Neural cell (in vitro differentiated cells): ENCODE results near the gene ERBB4. TPM values are rescaled to one million over a fixed set of nuclear protein-coding genes. Genes with fewer than 3 reads are reported as not detected.

Source experiments
- H2AFZ ChIP-seq: fragments of 200-600, 300-800 bp; sonication (generic), shearing (Covaris generic); 2 replicates; pipeline ENCODE4 v1.6.0; 2014; ENCODE audit warnings: low read depth, mild to moderate bottlenecking, antibody characterized with exemption, low read length, moderate library complexity
- H3F3A ChIP-seq: fragments of 200-600 bp; shearing (Covaris generic); 2 replicates; pipeline ENCODE4 v1.6.1; 2016; ENCODE audit warnings: mild to moderate bottlenecking, moderate library complexity, mixed read lengths, antibody characterized with exemption, low read length; ENCODE audit not compliant: insufficient read depth, poor library complexity, severe bottlenecking
- H3K27ac ChIP-seq: fragments of 200-600, 300-800 bp; sonication (generic), shearing (Covaris generic); 2 replicates; pipeline ENCODE4 v1.5.1; 2014; ENCODE audit warnings: mild to moderate bottlenecking, low read length, moderate library complexity
- H3K27me3 ChIP-seq: fragments of 300-800, 200-600 bp; sonication (generic), shearing (Covaris generic); 2 replicates; pipeline ENCODE4 v1.6.0; 2014; ENCODE audit warnings: mild to moderate bottlenecking, low read depth, low read length, moderate library complexity; ENCODE audit not compliant: insufficient read depth
- H3K36me3 ChIP-seq: fragments of 300-800, 200-600 bp; sonication (generic), shearing (Covaris generic); 2 replicates; pipeline ENCODE4 v1.5.1; 2014; ENCODE audit warnings: mild to moderate bottlenecking, antibody characterized with exemption, low read length, moderate library complexity; ENCODE audit not compliant: insufficient read depth
- H3K4me2 ChIP-seq: fragments of 300-800, 200-600 bp; sonication (generic), shearing (Covaris generic); 2 replicates; pipeline ENCODE4 v1.6.0; 2014; ENCODE audit warnings: mild to moderate bottlenecking, low read length
- H3K4me3 ChIP-seq: fragments of 300-800, 200-600 bp; sonication (generic), shearing (Covaris generic); 2 replicates; pipeline ENCODE4 v1.5.1; 2014; ENCODE audit warnings: mild to moderate bottlenecking, low read length, moderate library complexity
- H3K79me2 ChIP-seq: fragments of 200-600 bp; shearing (Covaris generic); replicated peaks from 2 replicates; pipeline ENCODE4 v1.6.0; 2014; ENCODE audit warnings: mild to moderate bottlenecking, low read length, moderate library complexity; ENCODE audit not compliant: insufficient read depth
- H3K9ac ChIP-seq: fragments of 300-800, 200-600 bp; sonication (generic), shearing (Covaris generic); 2 replicates; pipeline ENCODE4 v1.6.1; 2016; ENCODE audit warnings: mild to moderate bottlenecking, low read length, mixed read lengths
- H3K9me2 ChIP-seq: fragments of 200-600 bp; shearing (Covaris generic); 2 replicates; pipeline ENCODE4 v1.6.1; 2016; ENCODE audit warnings: mild to moderate bottlenecking, low read length, mixed read lengths; ENCODE audit not compliant: insufficient read depth
- H3K9me3 ChIP-seq: fragments of 200-600, 300-800 bp; sonication (generic), shearing (Covaris generic); 2 replicates; pipeline ENCODE4 v1.6.1; 2016; ENCODE audit warnings: mild to moderate bottlenecking, mixed run types, low read length, moderate library complexity, mixed read lengths
- H4K20me1 ChIP-seq: fragments of 200-600 bp; shearing (Covaris generic); 2 replicates; pipeline ENCODE4 v1.6.1; 2016; ENCODE audit warnings: mild to moderate bottlenecking, mixed run types; ENCODE audit not compliant: insufficient read depth
- EP300 ChIP-seq: fragments of 450-650 bp; conservative IDR thresholded peaks from 2 replicates; pipeline ENCODE4 v1.6.1; 2014; ENCODE audit warnings: antibody characterized with exemption, mild to moderate bottlenecking, moderate library complexity; ENCODE audit not compliant: poor library complexity, severe bottlenecking
- EZH2 ChIP-seq: fragments of 200-600, 300-800 bp; shearing (Covaris generic), sonication (generic); IDR thresholded peaks from 2 replicates; pipeline ENCODE4 v1.6.1; 2014; ENCODE audit warnings: antibody characterized with exemption, low read length, borderline replicate concordance, mild to moderate bottlenecking; ENCODE audit not compliant: insufficient read depth, poor library complexity, severe bottlenecking
- MXI1 ChIP-seq: fragments of 450-650 bp; conservative IDR thresholded peaks from 2 replicates; pipeline ENCODE4 v1.6.1; 2014; ENCODE audit warnings: antibody characterized with exemption, mild to moderate bottlenecking; ENCODE audit not compliant: poor library complexity, severe bottlenecking
- POLR2AphosphoS5 ChIP-seq: IDR thresholded peaks from 2 replicates; pipeline ENCODE4 v1.6.1; 2012
- RAD21 ChIP-seq: fragments of 450-650 bp; conservative IDR thresholded peaks from 2 replicates; pipeline ENCODE4 v1.6.1; 2014; ENCODE audit warnings: antibody characterized with exemption, mild to moderate bottlenecking, moderate library complexity
- SMC3 ChIP-seq: fragments of 450-650 bp; conservative IDR thresholded peaks from 2 replicates; pipeline ENCODE4 v1.6.1; 2014; ENCODE audit warnings: antibody characterized with exemption, mild to moderate bottlenecking, moderate library complexity; ENCODE audit not compliant: poor library complexity
- TAF1 ChIP-seq: IDR thresholded peaks from 2 replicates; pipeline ENCODE4 v1.6.1; 2012; ENCODE audit warnings: low read depth
- polyA plus RNA-seq: library from polyadenylated mRNA; depleted of rRNA; stranded (reverse); fragments of >200 nt; gene quantifications from 2 replicates; pipeline ENCODE4 v1.2.3, GENCODE V29; 2014
- TF ChIP-seq, protein P1 (sequence below): IDR thresholded peaks from 2 replicates; pipeline ENCODE4 v1.6.1; 2012; ENCODE audit warnings: borderline replicate concordance
- TF ChIP-seq, protein P2 (sequence below): fragments of 450-650 bp; IDR thresholded peaks from 2 replicates; pipeline ENCODE4 v1.5.1; 2014; ENCODE audit warnings: antibody characterized with exemption, mild to moderate bottlenecking, moderate library complexity; ENCODE audit not compliant: poor library complexity, severe bottlenecking

Gene ERBB4
- polyA plus RNA-seq, 1 donor from 2014 or later: 0.69 TPM

DNA sequence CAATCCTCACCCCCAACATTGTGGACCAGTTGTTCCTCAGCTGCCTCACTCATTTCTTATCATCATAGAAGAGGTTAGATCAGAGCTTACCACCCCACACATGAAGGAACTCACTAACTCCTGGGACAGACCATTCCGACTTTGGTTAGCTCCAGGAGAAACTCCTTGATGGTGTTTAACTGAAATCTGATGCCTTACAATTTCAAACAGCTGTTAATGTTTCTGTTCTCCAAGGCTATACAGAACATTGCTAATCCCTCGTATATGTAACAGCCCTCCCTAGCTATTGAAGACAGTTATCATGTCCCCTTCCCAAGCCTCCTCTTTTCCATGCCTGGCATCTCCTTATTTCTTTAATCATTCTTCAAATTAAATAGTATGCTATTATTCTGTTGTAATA is 14.8 kb downstream of the ERBB4 start:
- H3K27me3 ChIP-seq: no peaks in the 10 kb centered on the region
- no peaks in the 10 kb centered on the region for H4K20me1 ChIP-seq
- H3K9me2 ChIP-seq: no peaks in the 10 kb centered on the region
- H3K9ac ChIP-seq: no peak overlapping the region
- TF ChIP-seq, protein P1, sequence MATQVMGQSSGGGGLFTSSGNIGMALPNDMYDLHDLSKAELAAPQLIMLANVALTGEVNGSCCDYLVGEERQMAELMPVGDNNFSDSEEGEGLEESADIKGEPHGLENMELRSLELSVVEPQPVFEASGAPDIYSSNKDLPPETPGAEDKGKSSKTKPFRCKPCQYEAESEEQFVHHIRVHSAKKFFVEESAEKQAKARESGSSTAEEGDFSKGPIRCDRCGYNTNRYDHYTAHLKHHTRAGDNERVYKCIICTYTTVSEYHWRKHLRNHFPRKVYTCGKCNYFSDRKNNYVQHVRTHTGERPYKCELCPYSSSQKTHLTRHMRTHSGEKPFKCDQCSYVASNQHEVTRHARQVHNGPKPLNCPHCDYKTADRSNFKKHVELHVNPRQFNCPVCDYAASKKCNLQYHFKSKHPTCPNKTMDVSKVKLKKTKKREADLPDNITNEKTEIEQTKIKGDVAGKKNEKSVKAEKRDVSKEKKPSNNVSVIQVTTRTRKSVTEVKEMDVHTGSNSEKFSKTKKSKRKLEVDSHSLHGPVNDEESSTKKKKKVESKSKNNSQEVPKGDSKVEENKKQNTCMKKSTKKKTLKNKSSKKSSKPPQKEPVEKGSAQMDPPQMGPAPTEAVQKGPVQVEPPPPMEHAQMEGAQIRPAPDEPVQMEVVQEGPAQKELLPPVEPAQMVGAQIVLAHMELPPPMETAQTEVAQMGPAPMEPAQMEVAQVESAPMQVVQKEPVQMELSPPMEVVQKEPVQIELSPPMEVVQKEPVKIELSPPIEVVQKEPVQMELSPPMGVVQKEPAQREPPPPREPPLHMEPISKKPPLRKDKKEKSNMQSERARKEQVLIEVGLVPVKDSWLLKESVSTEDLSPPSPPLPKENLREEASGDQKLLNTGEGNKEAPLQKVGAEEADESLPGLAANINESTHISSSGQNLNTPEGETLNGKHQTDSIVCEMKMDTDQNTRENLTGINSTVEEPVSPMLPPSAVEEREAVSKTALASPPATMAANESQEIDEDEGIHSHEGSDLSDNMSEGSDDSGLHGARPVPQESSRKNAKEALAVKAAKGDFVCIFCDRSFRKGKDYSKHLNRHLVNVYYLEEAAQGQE: no peak
- TF ChIP-seq EP300 (no peak), EZH2 (no peak), TAF1 (no peak), RAD21 (no peak), SMC3 (no peak), MXI1 (no peak), POLR2AphosphoS5 (no peak)
- TF ChIP-seq, protein P2, sequence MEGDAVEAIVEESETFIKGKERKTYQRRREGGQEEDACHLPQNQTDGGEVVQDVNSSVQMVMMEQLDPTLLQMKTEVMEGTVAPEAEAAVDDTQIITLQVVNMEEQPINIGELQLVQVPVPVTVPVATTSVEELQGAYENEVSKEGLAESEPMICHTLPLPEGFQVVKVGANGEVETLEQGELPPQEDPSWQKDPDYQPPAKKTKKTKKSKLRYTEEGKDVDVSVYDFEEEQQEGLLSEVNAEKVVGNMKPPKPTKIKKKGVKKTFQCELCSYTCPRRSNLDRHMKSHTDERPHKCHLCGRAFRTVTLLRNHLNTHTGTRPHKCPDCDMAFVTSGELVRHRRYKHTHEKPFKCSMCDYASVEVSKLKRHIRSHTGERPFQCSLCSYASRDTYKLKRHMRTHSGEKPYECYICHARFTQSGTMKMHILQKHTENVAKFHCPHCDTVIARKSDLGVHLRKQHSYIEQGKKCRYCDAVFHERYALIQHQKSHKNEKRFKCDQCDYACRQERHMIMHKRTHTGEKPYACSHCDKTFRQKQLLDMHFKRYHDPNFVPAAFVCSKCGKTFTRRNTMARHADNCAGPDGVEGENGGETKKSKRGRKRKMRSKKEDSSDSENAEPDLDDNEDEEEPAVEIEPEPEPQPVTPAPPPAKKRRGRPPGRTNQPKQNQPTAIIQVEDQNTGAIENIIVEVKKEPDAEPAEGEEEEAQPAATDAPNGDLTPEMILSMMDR: no peak
- no peak overlapping the region for H3K27ac ChIP-seq
- no peaks in the 10 kb centered on the region for H3K79me2 ChIP-seq
- H3K4me2 ChIP-seq: no peak overlapping the region
- H3K36me3 ChIP-seq: no peaks in the 10 kb centered on the region
- H2AFZ ChIP-seq: no peak overlapping the region
- no peak overlapping the region for H3K4me3 ChIP-seq
- no peaks in the 10 kb centered on the region for H3F3A ChIP-seq
- H3K9me3 ChIP-seq: no peaks in the 10 kb centered on the region

DNA sequence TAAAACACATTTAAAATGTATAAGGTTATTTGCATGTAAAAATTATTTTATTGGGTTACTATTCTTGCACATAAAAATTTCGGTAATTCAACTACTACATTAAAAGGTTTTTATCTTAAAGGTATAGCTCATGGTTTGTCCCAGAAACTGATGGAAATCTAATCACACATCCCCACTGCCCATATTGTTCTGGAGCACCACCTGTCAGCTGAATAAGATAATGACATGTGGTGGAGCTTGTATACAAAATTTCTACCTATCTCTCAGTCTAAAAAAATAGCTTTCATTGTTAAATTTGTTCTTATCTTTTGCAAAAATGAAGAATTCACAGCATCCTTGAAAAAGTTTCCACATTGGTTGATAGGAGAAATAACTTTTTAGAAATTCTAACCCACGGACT is 18.3 kb downstream of the ERBB4 start:
- no peak overlapping the region for H2AFZ ChIP-seq
- no peaks in the 10 kb centered on the region for H3K79me2 ChIP-seq

More for the DNA sequence above, 18.3 kb downstream of the ERBB4 start:
- H3K4me3 ChIP-seq: no peak overlapping the region
- no peaks in the 10 kb centered on the region for H3K36me3 ChIP-seq
- no peaks in the 10 kb centered on the region for H3F3A ChIP-seq
- H3K4me2 ChIP-seq: no peak overlapping the region
- no peaks in the 10 kb centered on the region for H3K9me2 ChIP-seq
- TF ChIP-seq, protein P2: peak; percentile 43
- no peak for TF ChIP-seq EZH2
- no peak for TF ChIP-seq TAF1
- peak; percentile 53 for TF ChIP-seq SMC3
- TF ChIP-seq, protein P1: no peak
- no peak for TF ChIP-seq MXI1
- peak; percentile 56 for TF ChIP-seq RAD21
- no peak overlapping the region for H3K9ac ChIP-seq
- H4K20me1 ChIP-seq: no peaks in the 10 kb centered on the region
- no peak overlapping the region for H3K27ac ChIP-seq
- H3K9me3 ChIP-seq: no peaks in the 10 kb centered on the region
- no peaks in the 10 kb centered on the region for H3K27me3 ChIP-seq
